Activated gamma-delta T cell treated with anti-CD3 and anti-CD28 coated beads, Interleukin-2, amount 50 U/mL, for 16 hours (primary cell): ENCODE measurements around the gene SLC2A5.

Experiments used
- DNase-seq: peaks from one replicate; pipeline ENCODE4 v3.0.0-alpha.2; 2020; ENCODE audit warnings: low read depth

SLC2A5 gene

GRCh38 chr1:9061252-9061960, 8.0 kb downstream of the SLC2A5 start:
- no peak for DNase-seq

- no peak for DNase-seq
Observed at GRCh38 chr1:9059891-9060744, 9.3 kb downstream of the SLC2A5 start.

- DNase-seq = no peak
Observed at GRCh38 chr1:9058465-9058864, 11.0 kb downstream of the SLC2A5 start.

- DNase-seq = no peak
Observed at GRCh38 chr1:9057851-9058250, 11.6 kb downstream of the SLC2A5 start.

GRCh38 chr1:9052272-9053049, 17.0 kb downstream of the SLC2A5 start:
- no peak for DNase-seq

- DNase-seq = no peak
Observed at GRCh38 chr1:9051379-9051778, 18.1 kb downstream of the SLC2A5 start.

- DNase-seq = no peak
Observed at GRCh38 chr1:9050803-9051202, 18.6 kb downstream of the SLC2A5 start.

- no peak for DNase-seq
Observed at GRCh38 chr1:9048551-9048950, 20.9 kb downstream of the SLC2A5 start.

GRCh38 chr1:9047019-9047418, 22.4 kb downstream of the SLC2A5 start:
- DNase-seq = no peak

GRCh38 chr1:9045861-9046510, 23.4 kb downstream of the SLC2A5 start:
- no peak for DNase-seq

- no peak for DNase-seq
Observed at GRCh38 chr1:9044236-9044635, 25.2 kb downstream of the SLC2A5 start.

- no peak for DNase-seq
Observed at GRCh38 chr1:9042272-9042671, 27.2 kb downstream of the SLC2A5 start.

GRCh38 chr1:9041116-9041779, 28.2 kb downstream of the SLC2A5 start:
- DNase-seq = no peak

- DNase-seq = no peak
Observed at GRCh38 chr1:9040659-9041030, 28.8 kb downstream of the SLC2A5 start.

GRCh38 chr1:9039761-9040658, 29.4 kb downstream of the SLC2A5 start:
- DNase-seq = no peak

- no peak for DNase-seq
Observed at GRCh38 chr1:9038881-9039760, 30.3 kb downstream of the SLC2A5 start.

GRCh38 chr1:9038338-9038650, 31.1 kb downstream of the SLC2A5 start:
- DNase-seq = no peak

GRCh38 chr1:9037476-9038337, 31.7 kb downstream of the SLC2A5 start:
- DNase-seq = no peak

- no peak for DNase-seq
Observed at GRCh38 chr1:9035226-9035625, 34.2 kb downstream of the SLC2A5 start.
